Activated CD4-positive, alpha-beta T cell treated with anti-CD3 and anti-CD28 coated beads, Interleukin-2, Interleukin-4, amounts not matched to agents 100 ng/mL and 50 ng/mL, durations not matched to agents 16 hours and 8 hours (primary cell): ENCODE results near the gene ZNF724.

Experiments
- DNase-seq: peaks from one replicate; pipeline ENCODE4 v3.0.0-alpha.2; 2020; ENCODE audit warnings: low spot score

The ZNF724 gene

DNA sequence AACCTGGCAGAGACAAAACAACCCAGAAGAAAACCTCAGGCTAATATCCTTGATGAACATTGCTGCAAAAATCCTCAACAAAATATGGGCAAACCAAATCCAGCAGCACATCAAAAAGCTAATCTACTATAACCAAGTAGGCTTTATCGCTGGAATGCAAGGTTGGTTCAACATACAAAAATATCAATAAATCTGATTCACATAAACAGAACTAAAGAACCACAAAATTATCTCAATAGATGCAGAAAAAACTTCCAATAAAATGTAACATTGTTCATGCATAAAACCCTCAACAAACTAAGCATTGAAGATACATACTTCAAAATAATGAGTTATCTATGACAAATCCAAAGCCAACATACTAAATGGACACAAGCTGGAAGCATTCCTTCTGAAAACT lies 8.8 kb downstream of the ZNF724 start:
- no peak for DNase-seq

DNA sequence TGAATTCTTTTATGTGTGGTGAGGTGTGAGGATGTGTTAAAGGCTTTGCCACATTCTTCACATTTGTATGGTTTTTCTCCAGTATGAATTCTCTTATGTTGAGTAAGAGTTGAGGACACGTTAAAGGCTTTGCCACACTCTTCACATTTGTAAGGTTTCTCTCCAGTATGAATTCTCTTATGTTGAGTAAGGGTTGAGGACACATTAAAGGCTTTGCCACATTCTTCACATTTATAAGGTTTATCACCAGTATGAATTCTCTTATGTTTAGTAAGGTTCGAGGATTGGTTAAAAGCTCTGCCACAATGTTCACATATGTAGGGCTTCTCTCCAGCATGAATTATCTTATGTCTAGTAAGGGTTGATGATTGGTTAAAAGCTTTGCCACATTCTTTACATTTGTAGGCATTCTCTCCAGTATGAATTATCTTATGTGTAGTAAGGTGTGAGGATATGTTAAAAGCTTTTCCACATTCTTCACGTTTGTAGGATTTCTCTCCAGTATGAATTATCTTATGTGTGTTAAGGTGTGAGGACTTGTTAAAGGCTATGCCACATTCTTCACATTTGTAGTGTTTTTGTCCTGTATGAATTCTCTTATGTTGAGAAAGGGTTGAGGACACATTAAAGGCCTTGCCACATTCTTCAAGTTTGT lies 27.1 kb downstream of the ZNF724 start:
- no peak for DNase-seq

DNA sequence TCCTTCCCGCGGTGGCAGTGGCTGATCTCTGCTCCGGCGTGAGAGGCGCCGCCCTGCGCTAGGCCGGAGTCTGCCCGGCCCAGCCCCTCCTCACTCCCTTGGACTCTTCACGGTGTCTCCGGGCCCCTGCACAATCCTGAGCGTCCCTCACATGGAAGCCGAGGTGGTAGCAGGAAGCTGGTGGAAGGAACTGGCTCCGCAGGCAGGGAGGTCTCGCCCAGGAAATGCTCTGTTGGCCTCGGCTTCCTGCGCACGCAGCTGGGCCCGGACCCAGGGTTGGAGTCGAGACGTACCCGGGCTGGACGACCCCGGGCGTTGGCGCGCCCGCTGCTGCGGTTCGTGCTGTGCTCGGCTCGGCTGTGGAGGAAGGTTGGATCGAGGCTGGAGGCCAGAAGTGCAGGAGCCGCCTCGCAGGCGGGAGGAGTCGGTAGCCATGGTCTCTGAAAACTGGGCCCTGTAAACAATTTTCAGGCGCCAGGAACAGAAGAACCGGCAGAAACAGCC lies 46.3 kb downstream of the ZNF724 start:
- no peak for DNase-seq

DNA sequence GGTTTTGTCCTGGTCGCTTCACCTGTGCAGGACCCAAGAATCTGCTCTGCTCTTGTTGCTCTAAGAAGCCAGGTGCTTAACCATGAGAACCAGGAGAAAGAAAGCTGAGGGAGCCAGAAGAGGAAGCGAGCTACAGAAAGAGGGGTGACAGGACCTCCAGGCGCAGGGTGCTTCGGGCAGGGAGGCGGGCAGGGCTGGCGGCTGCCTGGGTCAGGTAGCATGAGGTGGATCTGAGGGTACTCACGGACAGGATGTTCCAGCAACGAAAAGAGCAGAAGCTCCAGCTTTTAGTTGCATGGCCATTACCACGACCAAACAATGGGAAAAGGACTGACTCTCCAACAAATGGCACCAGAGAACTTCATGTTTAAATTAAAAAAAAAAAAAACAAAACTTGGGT lies 59.9 kb downstream of the ZNF724 start:
- no peak for DNase-seq

DNA sequence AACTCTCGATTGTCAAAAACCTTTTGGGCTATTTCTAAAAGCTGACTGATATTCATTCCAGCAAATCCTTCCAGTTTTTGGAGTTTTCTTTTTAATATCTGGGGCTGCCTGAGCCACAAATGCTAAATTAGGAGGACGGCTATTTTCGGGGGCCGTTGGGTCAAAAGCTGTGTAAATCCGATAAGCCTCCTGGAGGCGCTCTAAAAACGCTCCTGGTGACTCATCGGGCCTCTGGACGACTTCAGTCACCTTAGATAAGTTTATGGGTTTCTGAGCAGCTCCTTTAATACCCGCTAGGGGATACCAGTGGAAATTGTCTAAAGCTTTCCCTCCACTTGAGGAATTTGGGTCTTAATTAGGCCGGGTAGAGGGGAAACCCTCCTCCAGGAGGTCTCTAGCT lies 66.9 kb downstream of the ZNF724 start:
- DNase-seq = no peak
